RPMI8226 (cell line): ENCODE data around the gene PTPN14.

Experiments
- DNase-seq: peaks from one replicate; pipeline ENCODE4 v3.0.0-alpha.2; 2015

Gene PTPN14

GRCh38 chr1:214360116-214360515 lies 191.3 kb downstream of the PTPN14 start:
- DNase-seq, result no peak

DNA sequence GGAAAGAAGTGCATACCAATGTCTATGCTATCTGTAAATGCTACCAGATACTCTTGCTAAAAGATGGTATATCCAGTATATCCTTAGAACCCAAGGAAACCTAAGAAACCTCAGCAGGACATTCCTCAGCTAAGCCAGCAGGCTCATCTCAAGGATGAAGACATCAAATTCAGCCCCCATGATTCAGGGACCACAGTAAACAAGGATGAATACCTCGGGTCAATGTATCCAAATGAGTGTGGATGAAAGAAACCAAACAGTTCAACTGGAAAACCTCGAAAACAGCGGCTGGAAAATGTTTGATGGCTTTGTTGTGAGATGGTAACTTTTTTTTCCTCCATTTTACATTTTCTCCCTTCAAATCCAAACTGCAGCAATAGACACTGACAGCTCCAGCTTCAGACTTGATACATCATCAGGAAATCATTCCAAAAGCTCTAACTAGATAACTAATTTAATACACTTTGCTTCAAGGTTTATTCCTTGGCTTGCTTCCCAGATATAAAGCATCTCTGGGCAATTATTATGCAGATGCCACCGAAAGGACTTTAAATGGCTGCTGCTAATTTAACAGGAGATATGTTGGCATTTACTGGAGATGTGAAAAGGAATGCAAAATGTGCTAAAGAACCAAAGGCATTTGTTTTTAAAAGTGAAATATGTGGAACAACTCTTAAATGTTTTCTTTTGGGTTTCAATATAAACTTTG lies 196.8 kb downstream of the PTPN14 start:
- DNase-seq, result no peak

DNA sequence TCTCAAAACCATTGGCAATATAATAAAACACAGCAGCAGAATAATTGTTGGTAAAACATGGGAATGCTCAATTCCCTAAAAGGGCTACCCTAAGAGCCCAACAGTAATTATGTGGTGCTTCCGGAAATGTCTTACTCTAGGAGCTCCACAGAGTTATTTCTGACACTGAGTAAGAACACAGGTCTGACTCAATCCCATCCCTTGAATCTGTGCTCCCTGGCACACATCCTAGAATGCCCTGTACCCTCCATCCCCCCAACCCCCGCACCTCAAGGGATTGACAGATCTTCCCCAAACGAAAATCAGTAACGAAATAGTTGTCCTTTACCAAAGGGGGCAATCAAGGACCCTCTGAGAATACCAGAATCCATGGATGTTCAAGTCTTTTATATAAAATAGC lies 198.6 kb downstream of the PTPN14 start:
- no peak for DNase-seq

DNA sequence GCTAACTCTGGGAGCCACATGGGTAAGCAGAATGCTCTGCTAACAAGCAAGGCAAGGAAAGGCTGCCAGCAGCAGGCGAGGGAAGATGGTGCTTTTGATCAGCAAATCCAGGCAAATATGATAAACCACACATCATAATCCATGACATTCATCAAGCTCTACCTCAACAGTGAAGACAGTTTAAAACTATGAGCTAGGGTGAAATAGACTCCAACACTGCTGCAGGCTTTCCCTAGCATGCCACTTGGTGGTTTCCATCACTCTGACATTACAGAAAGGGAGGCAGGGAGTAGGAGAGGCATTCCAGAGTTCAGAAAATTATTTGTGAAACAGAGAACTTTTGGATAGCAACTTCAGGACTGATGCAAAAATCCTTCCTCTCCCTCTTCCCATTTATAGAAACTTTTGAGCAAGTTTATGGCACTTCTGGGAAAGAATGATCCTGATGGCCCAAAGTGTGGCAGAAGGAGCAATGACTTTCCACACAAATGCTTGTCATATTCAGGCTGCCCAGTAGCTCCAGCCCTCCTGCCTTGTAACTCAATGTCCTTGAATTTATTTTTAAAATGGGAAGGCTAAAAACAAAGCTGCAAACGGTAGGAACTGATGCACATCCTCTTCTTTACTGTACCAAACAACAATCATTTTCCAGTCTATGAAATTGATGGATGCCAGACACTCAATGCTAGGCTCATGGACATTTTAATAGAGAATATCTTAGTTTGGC lies 199.7 kb downstream of the PTPN14 start:
- DNase-seq, result no peak

DNA sequence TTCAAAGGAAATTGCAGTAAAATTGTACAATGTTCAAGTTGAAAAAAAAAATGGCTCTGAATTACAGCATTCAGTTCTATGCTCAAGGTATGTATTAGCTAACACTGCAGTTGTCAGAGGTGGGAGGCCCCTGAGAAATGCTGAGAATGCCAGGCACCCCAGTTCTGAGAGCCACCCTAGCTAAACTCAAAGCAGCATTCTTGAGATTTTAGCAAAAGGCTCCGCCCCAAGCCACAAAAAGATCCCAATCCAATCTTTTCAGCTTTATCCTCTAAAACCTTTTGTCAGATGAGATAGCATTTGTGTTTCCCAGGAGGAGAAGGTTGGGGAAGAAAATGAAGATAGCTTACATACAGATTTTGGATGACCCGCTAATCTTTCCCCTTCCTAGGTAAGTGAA lies 201.6 kb downstream of the PTPN14 start:
- DNase-seq, result no peak

- no peak for DNase-seq
These were observed 202.4 kb downstream of the PTPN14 start for GRCh38 chr1:214349008-214349407.

- DNase-seq, result no peak
These were observed 206.5 kb downstream of the PTPN14 start for GRCh38 chr1:214344897-214345296.

DNA sequence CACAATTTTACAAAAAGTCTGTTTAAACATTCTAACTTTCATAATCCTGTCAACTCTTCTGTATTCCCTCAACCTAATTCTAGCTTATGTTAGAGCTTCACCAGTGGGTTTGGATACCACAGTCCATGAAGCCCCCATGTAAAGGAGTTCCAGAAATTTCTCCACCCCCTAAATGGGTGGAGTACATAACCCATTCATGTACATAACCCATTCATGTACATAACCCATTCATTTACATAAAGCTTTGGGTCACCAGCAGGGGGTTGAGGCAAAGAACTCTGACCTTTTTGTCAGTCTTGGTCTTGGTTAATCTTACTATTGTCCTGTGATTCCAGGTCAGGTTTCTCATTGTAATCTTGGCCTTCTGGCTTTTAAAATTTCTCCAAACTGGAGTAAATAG lies 208.9 kb downstream of the PTPN14 start:
- no peak for DNase-seq

GRCh38 chr1:214341932-214342331 lies 209.5 kb downstream of the PTPN14 start:
- no peak for DNase-seq

GRCh38 chr1:214341459-214341858 lies 209.9 kb downstream of the PTPN14 start:
- no peak for DNase-seq

GRCh38 chr1:214338212-214338611 lies 213.2 kb downstream of the PTPN14 start:
- DNase-seq, result no peak

DNA sequence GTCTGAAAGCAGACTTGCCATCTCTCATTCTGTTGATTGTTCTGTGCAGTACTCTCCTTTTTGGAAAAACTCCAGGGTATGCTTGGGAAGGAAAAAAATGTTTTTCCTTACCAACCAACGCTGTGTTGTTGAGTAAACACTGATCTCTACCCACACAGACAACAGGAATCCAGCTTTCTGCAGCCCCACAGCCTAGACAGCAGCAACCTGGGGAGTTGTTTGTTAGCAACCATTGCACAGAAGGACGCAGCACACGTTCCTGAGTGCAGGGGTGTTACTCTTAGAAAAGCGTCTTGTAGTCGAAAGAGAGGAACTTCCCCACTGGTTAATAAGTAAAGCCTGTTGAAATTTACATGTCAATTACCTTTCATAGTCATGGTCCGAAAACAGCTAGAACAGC lies 213.9 kb downstream of the PTPN14 start:
- DNase-seq, result no peak

GRCh38 chr1:214337015-214337414 lies 214.4 kb downstream of the PTPN14 start:
- no peak for DNase-seq

- no peak for DNase-seq
These were observed 215.8 kb downstream of the PTPN14 start for GRCh38 chr1:214335567-214335966.

DNA sequence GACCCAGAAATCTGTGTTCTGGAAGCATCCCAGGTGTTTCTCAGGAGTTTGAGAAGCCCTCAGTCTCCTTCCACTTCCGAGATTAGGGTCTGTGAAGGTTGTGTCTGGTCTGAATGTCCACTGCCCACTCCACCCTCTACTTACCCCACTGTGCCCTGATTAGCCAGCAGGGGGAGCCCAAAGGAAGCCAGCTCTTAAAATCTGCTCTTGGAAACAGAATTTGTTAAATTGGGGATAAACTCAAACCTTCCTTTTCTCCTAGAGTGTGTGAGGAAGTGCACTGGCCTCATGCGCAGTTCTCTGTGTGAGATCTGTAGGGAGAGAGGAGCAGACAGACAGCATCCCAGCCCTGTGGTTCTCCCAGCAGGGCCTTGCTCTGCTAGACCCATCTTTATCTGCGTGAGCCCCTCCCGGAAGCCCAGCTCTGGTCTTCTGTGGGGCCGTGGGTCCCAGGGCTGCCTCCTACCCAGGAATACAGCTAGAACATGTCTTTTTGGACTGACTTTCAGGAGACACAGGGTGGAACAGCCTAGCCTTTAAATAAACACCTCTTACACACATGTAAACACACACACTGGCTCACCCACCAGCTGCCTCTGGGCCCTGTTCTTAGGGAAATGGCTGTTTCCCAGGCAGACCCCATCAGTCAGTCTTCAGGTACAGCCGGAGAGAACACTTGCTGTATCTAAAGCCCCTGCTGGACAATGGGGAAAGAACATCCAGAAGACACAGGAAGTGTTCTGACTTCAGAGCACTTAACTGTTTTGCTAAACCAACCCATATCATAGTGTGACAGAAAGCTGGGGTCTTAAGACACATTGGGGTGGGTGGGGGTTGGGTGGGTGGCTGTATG lies 218.2 kb downstream of the PTPN14 start:
- DNase-seq, result peak; percentile 53

DNA sequence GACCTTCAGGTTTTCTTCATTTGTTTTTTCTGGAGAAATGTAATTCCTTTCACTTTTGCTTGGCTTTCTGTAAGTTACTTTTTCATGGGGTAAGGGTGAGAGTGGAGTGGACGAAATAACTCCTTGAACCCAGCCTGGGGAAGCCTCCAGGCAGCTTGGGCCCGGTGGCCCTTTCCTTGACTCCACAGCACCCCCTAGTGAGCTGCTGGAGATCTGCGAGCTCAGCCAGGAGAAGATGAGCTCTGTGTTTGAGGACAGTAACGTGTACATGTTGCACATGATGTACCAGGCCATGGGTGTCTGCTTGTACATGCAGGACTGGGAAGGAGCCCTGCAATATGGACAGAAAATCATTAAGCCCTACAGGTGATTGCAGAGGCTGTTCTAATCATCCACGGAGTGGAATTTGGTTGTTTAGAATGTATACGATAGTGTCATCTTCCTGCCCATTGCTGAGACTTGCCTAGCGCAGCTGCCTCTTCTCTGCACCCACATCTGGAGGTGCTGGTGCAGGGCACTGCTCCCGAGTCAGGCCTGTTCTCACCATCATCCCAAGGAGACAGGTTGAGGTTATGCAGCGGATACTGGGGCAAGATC lies 219.5 kb downstream of the PTPN14 start:
- DNase-seq, result peak; percentile 65

- DNase-seq, result no peak
These were observed 220.2 kb downstream of the PTPN14 start for GRCh38 chr1:214331180-214331579.

GRCh38 chr1:214330715-214331114 lies 220.7 kb downstream of the PTPN14 start:
- DNase-seq, result no peak

- DNase-seq, result no peak
These were observed 221.2 kb downstream of the PTPN14 start for GRCh38 chr1:214330222-214330621.

DNA sequence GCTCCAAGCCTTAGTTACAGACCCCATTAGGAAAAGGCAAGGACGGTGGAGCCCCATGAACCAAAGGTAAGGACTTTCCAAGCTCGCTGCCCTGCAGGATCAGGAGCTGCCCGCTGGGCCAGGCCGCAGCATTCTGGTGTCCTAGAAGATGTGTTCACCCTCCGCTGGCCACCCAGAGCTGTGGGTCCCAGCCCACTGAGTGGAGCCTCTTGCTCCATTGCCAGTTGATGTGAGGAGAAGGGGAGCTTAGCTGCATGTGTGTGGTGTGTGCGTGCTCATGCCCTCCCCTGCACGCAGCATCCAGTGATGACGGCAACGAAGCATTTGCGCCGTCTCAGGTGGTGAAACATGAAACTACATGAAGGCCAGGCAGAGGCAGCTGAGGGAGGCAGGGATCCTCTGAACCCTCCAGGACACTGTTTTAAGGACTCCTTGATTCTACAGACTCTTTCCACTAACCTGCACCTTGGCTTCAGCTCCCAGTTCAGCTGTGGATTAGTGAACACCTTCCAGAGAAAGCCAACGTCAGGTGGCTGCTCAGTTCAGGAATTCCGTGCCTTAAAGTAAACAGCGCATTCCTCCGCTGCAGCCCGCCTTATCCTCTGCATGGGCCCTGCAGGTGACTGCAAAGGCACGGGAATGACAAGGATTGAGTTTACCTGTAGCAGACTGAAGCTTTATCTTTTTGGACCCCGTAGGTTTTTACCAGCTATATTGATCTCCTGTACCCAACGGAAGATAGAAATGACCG lies 221.8 kb downstream of the PTPN14 start:
- DNase-seq, result no peak

DNA sequence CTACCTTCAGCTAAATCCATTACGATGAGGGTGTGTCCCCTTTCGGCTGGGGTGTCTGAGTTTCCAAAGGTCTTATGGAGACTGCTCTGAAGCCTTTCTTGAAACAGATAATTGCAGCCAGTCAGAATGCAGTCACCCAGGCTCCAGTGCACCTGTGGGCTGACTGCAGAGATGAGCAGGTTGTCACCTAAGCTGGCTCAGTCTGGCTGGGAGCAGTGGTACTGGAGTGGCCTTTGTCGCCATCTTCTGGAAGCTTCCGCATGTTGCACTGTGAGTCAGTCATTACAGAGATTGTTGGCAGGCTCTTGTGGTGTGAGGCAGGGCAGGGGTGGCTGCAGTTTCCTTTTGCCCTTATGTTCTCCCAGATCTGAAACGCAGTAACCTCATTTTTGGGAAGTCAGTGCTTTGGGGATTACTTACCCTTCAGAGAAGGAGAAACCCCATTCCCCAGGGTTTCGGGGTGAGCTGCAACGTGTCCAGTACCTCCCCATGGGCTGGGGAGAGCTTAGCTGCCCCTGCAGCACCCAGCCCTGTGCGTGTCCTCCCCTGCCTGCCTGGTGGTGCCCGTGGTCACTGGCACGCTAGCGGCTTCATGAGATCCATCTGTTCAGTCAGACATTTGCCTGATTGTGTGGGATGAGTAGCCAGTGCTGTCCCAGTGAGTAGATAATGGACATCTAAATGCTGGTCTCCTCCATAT lies 222.5 kb downstream of the PTPN14 start:
- peak; percentile 83 for DNase-seq

DNA sequence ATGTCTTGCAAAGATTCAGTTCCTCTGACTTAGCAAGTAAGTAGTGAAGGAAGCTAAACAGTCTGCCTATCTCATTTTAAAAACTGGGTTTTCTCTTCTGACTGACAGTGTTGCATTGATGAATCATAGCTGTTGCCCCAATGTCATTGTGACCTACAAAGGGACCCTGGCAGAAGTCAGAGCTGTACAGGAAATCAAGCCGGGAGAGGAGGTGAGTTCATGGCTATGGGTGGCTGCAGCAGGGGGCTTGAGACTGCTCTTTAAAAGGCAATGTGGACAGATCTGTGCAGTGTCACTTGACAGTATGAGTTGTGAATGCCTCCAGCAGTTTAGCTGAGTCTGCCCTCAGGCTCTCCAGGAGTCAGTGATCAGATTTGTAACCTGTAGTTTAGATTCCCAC lies 223.9 kb downstream of the PTPN14 start:
- no peak for DNase-seq
